HS-27A (cell line): Measurements from ENCODE around the gene FKBP9.
"Not testable (repeated sequence)": the region's sequence is repeated elsewhere in the genome, so short reads cannot be mapped to it uniquely, and the experiment has no call there.

Source experiments
- DNase-seq: peaks from one replicate; pipeline ENCODE4 v3.0.0-alpha.2; 2012; ENCODE audit warnings: low read depth, missing footprints

FKBP9 gene

GRCh38 chr7:33005690-33006089, 48.5 kb downstream of the FKBP9 start:
- not testable (repeated sequence) for DNase-seq

GRCh38 chr7:33009734-33010133, 52.5 kb downstream of the FKBP9 start:
- DNase-seq: no peak

GRCh38 chr7:33012364-33012763, 55.1 kb downstream of the FKBP9 start:
- DNase-seq: no peak

GRCh38 chr7:33024189-33024757, 67.0 kb downstream of the FKBP9 start:
- DNase-seq: no peak

GRCh38 chr7:33035776-33036175, 78.5 kb downstream of the FKBP9 start:
- no peak for DNase-seq

- DNase-seq: no peak
Observed at GRCh38 chr7:33038639-33039038, 81.4 kb downstream of the FKBP9 start.

GRCh38 chr7:33039257-33039902, 82.1 kb downstream of the FKBP9 start:
- no peak for DNase-seq

GRCh38 chr7:33039903-33040292, 82.7 kb downstream of the FKBP9 start:
- DNase-seq: no peak

GRCh38 chr7:33040803-33041516, 83.7 kb downstream of the FKBP9 start:
- no peak for DNase-seq

GRCh38 chr7:33041631-33042428, 84.6 kb downstream of the FKBP9 start:
- DNase-seq: no peak

GRCh38 chr7:33043501-33044400, 86.5 kb downstream of the FKBP9 start:
- no peak for DNase-seq

GRCh38 chr7:33044401-33044718, 87.1 kb downstream of the FKBP9 start:
- no peak for DNase-seq

GRCh38 chr7:33044986-33045385, 87.7 kb downstream of the FKBP9 start:
- DNase-seq: no peak

GRCh38 chr7:33048257-33048656, 91.0 kb downstream of the FKBP9 start:
- DNase-seq: no peak

GRCh38 chr7:33048704-33049103, 91.5 kb downstream of the FKBP9 start:
- no peak for DNase-seq

GRCh38 chr7:33050535-33051318, 93.5 kb downstream of the FKBP9 start:
- DNase-seq: no peak

- DNase-seq: no peak
Observed at GRCh38 chr7:33053721-33054120, 96.5 kb downstream of the FKBP9 start.

- DNase-seq: no peak
Observed at GRCh38 chr7:33054261-33054964, 97.2 kb downstream of the FKBP9 start.

- no peak for DNase-seq
Observed at GRCh38 chr7:33055158-33055557, 97.9 kb downstream of the FKBP9 start.
